ENCODE measurements around the gene RRAS2.
A peak's percentile ranks its signal among the peaks of the same experiment; 100 is the strongest.
"Not testable (repeated sequence)": the region's sequence is repeated elsewhere in the genome, so short reads cannot be mapped to it uniquely, and the experiment has no call there.

Gene RRAS2

DNA sequence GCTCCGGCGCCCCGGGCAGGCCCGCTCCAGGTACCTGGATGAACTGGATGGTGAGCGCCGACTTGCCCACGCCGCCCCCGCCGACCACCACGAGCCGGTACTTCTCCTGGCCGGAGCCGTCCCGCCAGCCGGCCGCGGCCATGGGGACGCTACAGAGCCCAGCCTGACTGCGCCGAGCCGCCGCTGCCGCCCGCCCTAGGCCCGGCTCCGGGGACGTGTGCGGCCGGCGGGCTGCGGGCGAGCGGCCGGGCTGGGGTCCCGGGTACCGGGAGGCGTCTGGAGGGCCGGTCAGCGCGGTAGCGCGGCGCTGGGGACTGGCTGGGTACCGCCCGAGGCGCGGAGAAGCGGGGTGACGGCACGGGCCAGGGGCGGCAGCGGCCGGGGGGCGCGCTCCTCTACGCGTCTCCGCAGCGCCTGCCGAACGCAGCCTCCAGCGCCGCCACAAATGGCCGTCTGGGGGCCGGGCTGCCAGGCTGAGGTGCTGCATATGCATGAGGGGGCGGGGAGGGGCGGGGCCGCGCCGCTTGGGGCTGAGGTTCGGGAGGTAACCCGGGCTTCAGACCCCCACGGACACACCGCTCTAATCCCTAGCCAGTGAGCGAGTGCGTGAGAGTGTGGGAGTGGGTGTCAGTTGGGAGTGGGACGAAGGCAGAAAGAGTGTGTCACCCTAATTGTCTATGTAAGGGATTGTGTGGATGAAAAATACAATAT, at the start of gene RRAS2:
RRAS2 (minus strand) TSS at position 455 of the 711 bp plus-strand sequence; CDS start at position 142, 313 bp downstream.
- Histone ChIP-seq H3K36me3 (ENCODE audit: insufficient read depth, low read length) (peaks cover 7% of the 10 kb centered on the region; the same call in 1 of the 2 replicates), H2AFZ (ENCODE audit: low read depth, low read length) (peak within 1 kb of the TSS; percentile 73), H3K4me1 (ENCODE audit: insufficient read depth, low read length) (peaks cover 43% of the 10 kb centered on the region), H3K27me3 (ENCODE audit: insufficient read depth, low read length, poor library complexity) (no peaks in the 10 kb centered on the region), H3K4me3 (ENCODE audit: low read depth in 1 of 2, low read length in 2 of 2) (peak within 1 kb of the TSS; percentile 60 to 64), H3K9ac (ENCODE audit: low read depth, low read length) (peak within 1 kb of the TSS; percentile 91), H4K20me1 (ENCODE audit: insufficient read depth, low read length) (peaks cover 22% of the 10 kb centered on the region), H3K9me3 (ENCODE audit: insufficient read depth, low read length, severe bottlenecking) (no peaks in the 10 kb centered on the region), H3K79me2 (ENCODE audit: insufficient read depth, low read length) (peaks cover 51% of the 10 kb centered on the region), H3K4me2 (ENCODE audit: insufficient read depth, low read length) (peak within 1 kb of the TSS; percentile 76), H3K27ac (ENCODE audit: low read length) (peak within 1 kb of the TSS; percentile 76)
- peak; percentile 91 for ATAC-seq (ENCODE audit: insufficient read depth, low read depth)
- DNase-seq, result peak; percentile 85
- TF ChIP-seq, protein P1, sequence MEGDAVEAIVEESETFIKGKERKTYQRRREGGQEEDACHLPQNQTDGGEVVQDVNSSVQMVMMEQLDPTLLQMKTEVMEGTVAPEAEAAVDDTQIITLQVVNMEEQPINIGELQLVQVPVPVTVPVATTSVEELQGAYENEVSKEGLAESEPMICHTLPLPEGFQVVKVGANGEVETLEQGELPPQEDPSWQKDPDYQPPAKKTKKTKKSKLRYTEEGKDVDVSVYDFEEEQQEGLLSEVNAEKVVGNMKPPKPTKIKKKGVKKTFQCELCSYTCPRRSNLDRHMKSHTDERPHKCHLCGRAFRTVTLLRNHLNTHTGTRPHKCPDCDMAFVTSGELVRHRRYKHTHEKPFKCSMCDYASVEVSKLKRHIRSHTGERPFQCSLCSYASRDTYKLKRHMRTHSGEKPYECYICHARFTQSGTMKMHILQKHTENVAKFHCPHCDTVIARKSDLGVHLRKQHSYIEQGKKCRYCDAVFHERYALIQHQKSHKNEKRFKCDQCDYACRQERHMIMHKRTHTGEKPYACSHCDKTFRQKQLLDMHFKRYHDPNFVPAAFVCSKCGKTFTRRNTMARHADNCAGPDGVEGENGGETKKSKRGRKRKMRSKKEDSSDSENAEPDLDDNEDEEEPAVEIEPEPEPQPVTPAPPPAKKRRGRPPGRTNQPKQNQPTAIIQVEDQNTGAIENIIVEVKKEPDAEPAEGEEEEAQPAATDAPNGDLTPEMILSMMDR (IDR thresholded peaks at IDR 0.05; ENCODE audit: borderline replicate concordance, extremely low read depth, low read length, poor library complexity, severe bottlenecking), result peak; percentile 15
- TF ChIP-seq EZH2 (IDR thresholded peaks at IDR 0.05; ENCODE audit: borderline replicate concordance, low read depth, low read length, severe bottlenecking), result no peak

DNA sequence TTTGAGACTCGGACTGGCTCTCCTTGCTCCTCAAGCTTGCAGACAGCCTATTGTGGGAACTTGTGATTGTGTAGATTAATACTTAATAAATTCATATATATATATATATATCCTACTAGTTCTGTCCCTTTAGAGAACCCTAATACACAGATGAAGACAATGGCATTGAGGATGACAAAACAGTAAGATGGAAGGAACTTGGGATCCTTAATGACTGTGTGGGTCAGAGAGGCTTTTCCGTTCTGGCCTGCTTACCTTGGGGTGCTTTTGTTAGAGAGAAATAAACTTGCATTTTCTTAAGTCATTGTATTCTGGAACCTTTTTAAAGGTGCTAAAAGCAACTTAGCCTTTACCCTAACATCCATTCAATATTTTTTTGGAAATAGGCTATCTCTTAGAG, 49.6 kb upstream of the RRAS2 start:
- Histone ChIP-seq H3K9me3 (ENCODE audit: insufficient read depth, low read length, severe bottlenecking) (no peaks in the 10 kb centered on the region), H3K27ac (ENCODE audit: low read length) (no peak overlapping the region), H3K4me2 (ENCODE audit: insufficient read depth, low read length) (no peak overlapping the region), H3K27me3 (ENCODE audit: insufficient read depth, low read length, poor library complexity) (no peaks in the 10 kb centered on the region), H4K20me1 (ENCODE audit: insufficient read depth, low read length) (no peaks in the 10 kb centered on the region), H2AFZ (ENCODE audit: low read depth, low read length) (no peak overlapping the region), H3K36me3 (ENCODE audit: insufficient read depth, low read length) (no peaks in the 10 kb centered on the region), H3K79me2 (ENCODE audit: insufficient read depth, low read length) (no peaks in the 10 kb centered on the region), H3K4me3 (ENCODE audit: low read depth in 1 of 2, low read length in 2 of 2) (no peak overlapping the region), H3K4me1 (ENCODE audit: insufficient read depth, low read length) (peaks cover 43% of the 10 kb centered on the region), H3K9ac (ENCODE audit: low read depth, low read length) (no peak overlapping the region)
- ATAC-seq (ENCODE audit: insufficient read depth, low read depth) (no peak), DNase-seq (no peak)
- TF ChIP-seq, protein P1 (IDR thresholded peaks at IDR 0.05; ENCODE audit: borderline replicate concordance, extremely low read depth, low read length, poor library complexity, severe bottlenecking), result no peak
- TF ChIP-seq EZH2 (IDR thresholded peaks at IDR 0.05; ENCODE audit: borderline replicate concordance, low read depth, low read length, severe bottlenecking), result no peak

DNA sequence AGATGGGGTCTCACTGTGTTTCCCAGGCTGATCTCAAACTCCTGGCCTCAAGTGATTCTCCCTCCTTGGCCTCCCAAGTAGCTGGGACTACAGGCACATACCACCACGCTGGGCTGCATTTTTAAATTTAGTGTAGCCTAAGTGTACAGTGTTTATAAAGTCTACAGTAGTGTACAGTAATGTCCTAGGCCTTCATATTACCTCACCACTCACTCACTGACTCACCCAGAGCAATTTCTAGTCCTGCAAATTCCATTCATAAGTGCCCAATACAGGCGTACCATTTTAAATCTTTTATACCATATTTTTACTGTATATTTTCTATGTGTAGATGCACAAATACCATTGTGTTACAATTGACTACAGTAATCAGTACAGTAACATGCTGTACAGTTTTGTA, 47.1 kb upstream of the RRAS2 start:
- not testable (repeated sequence) for H2AFZ ChIP-seq (ENCODE audit: low read depth, low read length); H4K20me1 ChIP-seq (ENCODE audit: insufficient read depth, low read length); H3K9ac ChIP-seq (ENCODE audit: low read depth, low read length); H3K4me3 ChIP-seq (ENCODE audit: low read depth in 1 of 2, low read length in 2 of 2); DNase-seq; H3K27me3 ChIP-seq (ENCODE audit: insufficient read depth, low read length, poor library complexity); H3K9me3 ChIP-seq (ENCODE audit: insufficient read depth, low read length, severe bottlenecking); H3K36me3 ChIP-seq (ENCODE audit: insufficient read depth, low read length); ATAC-seq (ENCODE audit: insufficient read depth, low read depth); H3K27ac ChIP-seq (ENCODE audit: low read length); H3K4me2 ChIP-seq (ENCODE audit: insufficient read depth, low read length); H3K79me2 ChIP-seq (ENCODE audit: insufficient read depth, low read length)
- peaks cover 18% of the 10 kb centered on the region for H3K4me1 ChIP-seq (ENCODE audit: insufficient read depth, low read length)

DNA sequence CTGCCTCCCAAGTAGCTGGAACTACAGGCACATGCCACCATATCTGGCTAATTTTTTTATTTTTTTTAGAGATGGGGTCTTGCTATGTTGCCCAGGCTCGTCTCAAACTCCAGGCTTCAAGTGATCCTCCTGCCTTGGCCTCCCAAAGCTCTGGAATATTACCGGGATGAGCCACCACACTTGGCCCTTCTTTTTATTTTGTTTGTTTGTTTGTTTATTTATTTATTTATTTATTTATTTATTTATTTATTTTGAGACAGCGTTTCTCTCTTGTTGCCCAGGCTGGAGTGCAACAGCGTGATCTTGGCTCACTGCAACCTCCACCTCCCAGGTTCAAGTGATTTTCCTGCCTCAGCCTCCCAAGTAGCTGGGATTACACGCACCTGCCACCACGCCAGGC, 44.5 kb upstream of the RRAS2 start:
- not testable (repeated sequence) for H3K36me3 ChIP-seq (ENCODE audit: insufficient read depth, low read length); H2AFZ ChIP-seq (ENCODE audit: low read depth, low read length); H4K20me1 ChIP-seq (ENCODE audit: insufficient read depth, low read length); H3K27me3 ChIP-seq (ENCODE audit: insufficient read depth, low read length, poor library complexity); H3K79me2 ChIP-seq (ENCODE audit: insufficient read depth, low read length); H3K4me1 ChIP-seq (ENCODE audit: insufficient read depth, low read length); H3K27ac ChIP-seq (ENCODE audit: low read length); ATAC-seq (ENCODE audit: insufficient read depth, low read depth); DNase-seq; H3K9me3 ChIP-seq (ENCODE audit: insufficient read depth, low read length, severe bottlenecking); H3K4me3 ChIP-seq (ENCODE audit: low read depth in 1 of 2, low read length in 2 of 2); H3K9ac ChIP-seq (ENCODE audit: low read depth, low read length); H3K4me2 ChIP-seq (ENCODE audit: insufficient read depth, low read length)

Data from DND-41 (cell line).